ENCODE measurements around the gene TUBAL3.

Gene TUBAL3

GRCh38 chr10:5354068-5354467, 50.6 kb downstream of the TUBAL3 start:
- no peak for TF ChIP-seq CTCF (IDR thresholded peaks at IDR 0.05; ENCODE audit: borderline replicate concordance, insufficient read depth, low read depth, low read length)
- no peak overlapping the region for H3K4me3 ChIP-seq (ENCODE audit: low read depth, low read length)

GRCh38 chr10:5349362-5349761, 55.3 kb downstream of the TUBAL3 start:
- no peak overlapping the region for H3K4me3 ChIP-seq (ENCODE audit: low read depth, low read length)
- TF ChIP-seq CTCF (IDR thresholded peaks at IDR 0.05; ENCODE audit: borderline replicate concordance, insufficient read depth, low read depth, low read length) = no peak

- TF ChIP-seq CTCF (IDR thresholded peaks at IDR 0.05; ENCODE audit: borderline replicate concordance, insufficient read depth, low read depth, low read length) = no peak
These were observed 57.7 kb downstream of the TUBAL3 start for GRCh38 chr10:5346881-5347280.

GRCh38 chr10:5344746-5345145, 59.9 kb downstream of the TUBAL3 start:
- H3K4me3 ChIP-seq (ENCODE audit: low read depth, low read length) = no peak overlapping the region
- no peak for TF ChIP-seq CTCF (IDR thresholded peaks at IDR 0.05; ENCODE audit: borderline replicate concordance, insufficient read depth, low read depth, low read length)

More at GRCh38 chr10:5346881-5347280, 57.7 kb downstream of the TUBAL3 start:
- H3K4me3 ChIP-seq (ENCODE audit: low read depth, low read length) = no peak overlapping the region

- no peak overlapping the region for H3K4me3 ChIP-seq (ENCODE audit: low read depth, low read length)
- no peak for TF ChIP-seq CTCF (IDR thresholded peaks at IDR 0.05; ENCODE audit: borderline replicate concordance, insufficient read depth, low read depth, low read length)
These were observed 60.6 kb downstream of the TUBAL3 start for GRCh38 chr10:5343979-5344378.

- TF ChIP-seq CTCF (IDR thresholded peaks at IDR 0.05; ENCODE audit: borderline replicate concordance, insufficient read depth, low read depth, low read length) = 0 out of 2 replicates have a peak, but pooled peaks have one; percentile 7
- no peak overlapping the region for H3K4me3 ChIP-seq (ENCODE audit: low read depth, low read length)
These were observed 61.1 kb downstream of the TUBAL3 start for GRCh38 chr10:5343561-5343960.
